PC-3 (cell line): ENCODE data around the gene ADCY3. TPM values are rescaled to one million over a fixed set of nuclear protein-coding genes. Genes with fewer than 3 reads are reported as not detected.

Experiments
- ATAC-seq: fragments of 200-7000 bp; cut with Tn5 transposase; 2 replicates; pipeline ENCODE4 v1.9.1; 2020; ENCODE audit warnings: mild to moderate bottlenecking, moderate library complexity
- BruUV-seq: library from RNA; stranded (reverse); fragments of 400-500 nt; replicated peaks from 2 replicates; lab custom pipeline; 2021; lab: Mats Ljungman, UMichigan
- CTCF ChIA-PET: fragments of 300-600 bp; sonication (Branson Sonifier 250); formaldehyde crosslinking; loops from one replicate; lab custom pipeline; 2022; ENCODE audit warnings: antibody characterized with exemption; lab: Charles Lee
- POLR2A ChIA-PET: fragments of 300-600 bp; sonication (Branson Sonifier 250); formaldehyde crosslinking; loops from one replicate; lab custom pipeline; 2022; ENCODE audit warnings: antibody characterized with exemption; ENCODE audit not compliant: unreplicated experiment; lab: Charles Lee
- DNase-seq: peaks from one replicate; pipeline ENCODE4 v3.0.0-alpha.2; 2015
- H2AFZ ChIP-seq: fragments of 300-600 bp; sonication (generic); 2 replicates; pipeline ENCODE4 v1.6.0; 2016; ENCODE audit warnings: antibody characterized with exemption, low read length
- H3F3A ChIP-seq: fragments of 300-600 bp; sonication (generic); one replicate; pipeline ENCODE4 v1.6.0; 2017; ENCODE audit warnings: antibody characterized with exemption, low read length, control low read depth, mild to moderate bottlenecking; ENCODE audit not compliant: unreplicated experiment
- H3K27ac ChIP-seq: fragments of 300-600 bp; sonication (generic); 2 replicates; pipeline ENCODE4 v1.5.1; 2016; ENCODE audit warnings: mild to moderate bottlenecking, low read length
- H3K27me3 ChIP-seq: fragments of 300-600 bp; sonication (generic); 2 replicates; pipeline ENCODE4 v1.6.1; 2016; ENCODE audit warnings: low read length, mixed read lengths
- H3K36me3 ChIP-seq: fragments of 300-600 bp; sonication (generic); 2 replicates; pipeline ENCODE4 v1.6.1; 2016; ENCODE audit warnings: low read depth, mixed run types, low read length, mixed read lengths
- H3K4me1 ChIP-seq: fragments of 300-600 bp; sonication (generic); 2 replicates; pipeline ENCODE4 v1.5.1; 2016; ENCODE audit warnings: low read length; ENCODE audit not compliant: insufficient read depth
- H3K4me2 ChIP-seq: fragments of 300-600 bp; sonication (generic); 2 replicates; pipeline ENCODE4 v1.6.0; 2016; ENCODE audit warnings: low read length
- H3K4me3 ChIP-seq: fragments of 300-600 bp; sonication (generic); 2 replicates; pipeline ENCODE4 v1.5.1; 2016; ENCODE audit warnings: mild to moderate bottlenecking, low read length, mixed read lengths
- H3K79me2 ChIP-seq: fragments of 300-600 bp; sonication (generic); 2 replicates; pipeline ENCODE4 v1.6.1; 2017; ENCODE audit warnings: low read length, mixed read lengths
- H3K9ac ChIP-seq: fragments of 300-600 bp; sonication (generic); 2 replicates; pipeline ENCODE4 v1.6.0; 2016; ENCODE audit warnings: mild to moderate bottlenecking, low read length
- H3K9me2 ChIP-seq: fragments of 300-600 bp; sonication (generic); replicated peaks from 2 replicates; pipeline ENCODE4 v1.6.1; 2016; ENCODE audit warnings: mixed run types, low read length, mixed read lengths
- H3K9me3 ChIP-seq: fragments of 300-600 bp; sonication (generic); 2 replicates; pipeline ENCODE4 v1.6.1; 2016; ENCODE audit warnings: low read length, mixed read lengths
- H4K20me1 ChIP-seq: fragments of 300-600 bp; sonication (generic); 2 replicates; pipeline ENCODE4 v1.6.1; 2016; ENCODE audit warnings: low read length, mixed read lengths
- CTCF ChIP-seq: fragments of 300-600 bp; sonication (generic); conservative IDR thresholded peaks from 2 replicates; pipeline ENCODE4 v1.5.1; 2017; ENCODE audit warnings: antibody characterized with exemption, low read depth, mild to moderate bottlenecking, low read length
- EZH2 ChIP-seq: fragments of 300-600 bp; sonication (generic); IDR thresholded peaks from one replicate; pipeline ENCODE4 v1.6.1; 2017; ENCODE audit warnings: antibody characterized with exemption, mild to moderate bottlenecking, low read length; ENCODE audit not compliant: unreplicated experiment
- EZH2phosphoT487 ChIP-seq: fragments of 300-600 bp; sonication (generic); IDR thresholded peaks from 2 replicates; pipeline ENCODE4 v1.6.1; 2018; ENCODE audit warnings: mild to moderate bottlenecking, antibody characterized with exemption, low read length, borderline replicate concordance
- intact Hi-C: fragments of 100-400 bp; cut with micrococcal nuclease; formaldehyde crosslinking; loops from 2 replicates; pipeline ENCODE4 v1.9.0; 2023
- total RNA-seq: library from RNA; depleted of rRNA; stranded (reverse); fragments of >200 nt; gene quantifications from 2 replicates; pipeline ENCODE4 v1.2.3, GENCODE V29; 2014

Gene ADCY3
- total RNA-seq, 1 experiment from 2014 or later, result 52.0 TPM

GRCh38 chr2:24925815-24926214 is 5.8 kb upstream of the ADCY3 start:
- Histone ChIP-seq H3K9me3 (no peaks in the 10 kb centered on the region), H3K9ac (no peak overlapping the region), H3K27ac (no peak overlapping the region), H3K4me2 (no peak overlapping the region), H3K9me2 (no peaks in the 10 kb centered on the region), H2AFZ (no peak overlapping the region), H3K79me2 (no peaks in the 10 kb centered on the region), H3K4me3 (no peak overlapping the region), H3K36me3 (no peaks in the 10 kb centered on the region), H4K20me1 (no peaks in the 10 kb centered on the region), H3F3A (no peaks in the 10 kb centered on the region), H3K27me3 (no peaks in the 10 kb centered on the region), H3K4me1 (peaks cover 3% of the 10 kb centered on the region; the same call in 1 of the 2 replicates)
- CTCF ChIA-PET, result no interaction called here
- DNase-seq, result no peak
- BruUV-seq, result no TSS peak
- intact Hi-C loops, result loop anchor here (10.0 kb wide), 1 partner anchor 511 kb away; no protein-coding TSS in a partner anchor
- no peak for ATAC-seq
- TF ChIP-seq EZH2phosphoT487 (no peak), CTCF (no peak), EZH2 (no peak)
- POLR2A ChIA-PET, result no interaction called here

GRCh38 chr2:24924732-24925131 is 4.7 kb upstream of the ADCY3 start:
- intact Hi-C loops, result loop anchor here (10.0 kb wide), 1 partner anchor 510 kb away; no protein-coding TSS in a partner anchor
- Histone ChIP-seq H4K20me1 (no peaks in the 10 kb centered on the region), H3K4me3 (no peak overlapping the region), H3K9me3 (no peaks in the 10 kb centered on the region), H3K4me2 (no peak overlapping the region), H3K4me1 (no peaks in the 10 kb centered on the region), H3K27me3 (no peaks in the 10 kb centered on the region), H3K27ac (no peak overlapping the region), H3K9me2 (no peaks in the 10 kb centered on the region), H3F3A (no peaks in the 10 kb centered on the region), H3K79me2 (no peaks in the 10 kb centered on the region), H3K9ac (no peak overlapping the region), H2AFZ (no peak overlapping the region), H3K36me3 (no peaks in the 10 kb centered on the region)
- DNase-seq, result no peak
- CTCF ChIA-PET, result no interaction called here
- POLR2A ChIA-PET, result no interaction called here
- no TSS peak for BruUV-seq
- TF ChIP-seq EZH2phosphoT487 (no peak), EZH2 (no peak), CTCF (no peak)
- no peak for ATAC-seq

GRCh38 chr2:24924266-24924665 is 4.2 kb upstream of the ADCY3 start:
- no peaks in the 10 kb centered on the region for H4K20me1 ChIP-seq
- POLR2A ChIA-PET, result no interaction called here
- TF ChIP-seq EZH2phosphoT487 (no peak), EZH2 (no peak), CTCF (no peak)
- no peaks in the 10 kb centered on the region for H3F3A ChIP-seq
- no peaks in the 10 kb centered on the region; the same call in 1 of the 2 replicates for H3K4me1 ChIP-seq
- H3K9me2 ChIP-seq, result no peaks in the 10 kb centered on the region
- CTCF ChIA-PET, result no interaction called here
- H3K27me3 ChIP-seq, result no peaks in the 10 kb centered on the region
- no peaks in the 10 kb centered on the region for H3K36me3 ChIP-seq
- ATAC-seq, result no peak
- no peak overlapping the region for H3K27ac ChIP-seq
- H3K9ac ChIP-seq, result no peak overlapping the region
- no peak overlapping the region for H3K4me3 ChIP-seq
- no peaks in the 10 kb centered on the region for H3K9me3 ChIP-seq
- no peak overlapping the region for H2AFZ ChIP-seq
- no peak for DNase-seq
- H3K79me2 ChIP-seq, result peaks cover 2% of the 10 kb centered on the region
- no peak overlapping the region for H3K4me2 ChIP-seq
- no TSS peak for BruUV-seq
- intact Hi-C loops, result loop anchor here (10.0 kb wide), 1 partner anchor 509 kb away; no protein-coding TSS in a partner anchor
